Pancreas (tissue), 10 donors: ENCODE data around the gene ARHGAP20. TPM values are rescaled to one million over a fixed set of nuclear protein-coding genes. Genes with fewer than 3 reads are reported as not detected.

ENCODE experiments used
- ATAC-seq, 4 donors: fragments of 200-7000 bp; cut with Tn5 transposase; one replicate each; pipeline versions ENCODE4 v1.8.0 to v1.9.1; 2020; ENCODE audit warnings: mild to moderate bottlenecking in 4 of 4, moderate library complexity in 4 of 4
- DNase-seq, 6 donors: peaks; one replicate each; pipeline ENCODE4 v3.0.0-alpha.2; 2020
- FAIRE-seq: peaks from 2 replicates; lab custom pipeline; 2012; peaks lifted over from hg19 to GRCh38; lab: Jason Lieb, UNC
- H3K27ac ChIP-seq, 4 donors: fragments of 200-600 bp; sonication (generic); 1 replicate in 3 of 4; 2 replicates in 1 of 4; pipeline versions ENCODE4 v1.5.0 to v1.8.0; 2020
- H3K27me3 ChIP-seq, 4 donors: fragments of 200-600 bp; one replicate each; pipeline ENCODE4 v1.8.0; 2021
- H3K36me3 ChIP-seq, 3 donors: fragments of 200-600 bp; sonication (generic) in 1 of 3; one replicate each; pipeline versions ENCODE4 v1.5.0 to v1.8.0; 2020 to 2021
- H3K4me1 ChIP-seq, 3 donors: fragments of 200-600 bp; one replicate each; pipeline ENCODE4 v1.8.0; 2021
- H3K4me3 ChIP-seq, 4 donors: fragments of 200-600 bp; sonication (generic) in 2 of 4; one replicate each; pipeline versions ENCODE4 v1.5.0 to v1.8.0; 2020 to 2021
- H3K9me3 ChIP-seq, 4 donors: fragments of 200-600 bp; one replicate each; pipeline ENCODE4 v1.8.0; 2021
- WGBS, 2 donors: extraction: QIAGEN DNeasy Blood & Tissue Kit; methylation state at CpG; one replicate each; pipeline ENCODE4 v1.1.7; 2013; 5-methylcytosine and 5-hydroxymethylcytosine counted together
- intact Hi-C, 3 donors: fragments of 100-400 bp; cut with DNase I; formaldehyde crosslinking; loops; one replicate each; pipeline versions ENCODE4 v1.11.1 to v1.14.2; 2022
- polyA plus RNA-seq, 2 donors: library from polyadenylated mRNA; stranded (reverse); fragments of 200-250 nt; gene quantifications; one replicate each; pipeline ENCODE4 v1.2.3, GENCODE V29; 2013
- total RNA-seq, 6 donors: library from RNA; stranded (reverse); fragmentation: NEBNext Ultra II Directional in 4 of 6; extraction: Animal tissue kit (Norgen Biotek cat#: 25700) in 4 of 6; gene quantifications; one replicate each; pipeline versions ENCODE4 v1.2.1 to v1.2.4, GENCODE V29; 2021 to 2023
- TF ChIP-seq, protein P1 (sequence below), 4 donors: fragments of 200-600 bp; sonication (generic) in 3 of 4; IDR thresholded peaks; one replicate each; pipeline versions ENCODE4 v1.5.0 to v1.8.0; 2021; ENCODE audit warnings: antibody characterized with exemption in 4 of 4
- donor health status: healthy with polysubstance abuse.
- donor health status: DM: no; HTN: no; CAD: no; lungs with moderate emphysema.
- donor health status: DM: no; HTN: no; CAD: no.
- donor health status: control.
- donor health status: control.
- donor health status: Bipolar disorder and iron deficiency.
- donor health status: DM: yes; HTN: yes; CAD: no.
- donor health status: DM: no; HTN: no; CAD: no.
- donor health status: DM: no; HTN: no; CAD: no.
- donor health status: DM: yes; HTN: yes; CAD: no.

The ARHGAP20 gene
- total and polyA plus RNA-seq, 8 donors, result 0.05 to 0.61 (median 0.16) TPM

DNA sequence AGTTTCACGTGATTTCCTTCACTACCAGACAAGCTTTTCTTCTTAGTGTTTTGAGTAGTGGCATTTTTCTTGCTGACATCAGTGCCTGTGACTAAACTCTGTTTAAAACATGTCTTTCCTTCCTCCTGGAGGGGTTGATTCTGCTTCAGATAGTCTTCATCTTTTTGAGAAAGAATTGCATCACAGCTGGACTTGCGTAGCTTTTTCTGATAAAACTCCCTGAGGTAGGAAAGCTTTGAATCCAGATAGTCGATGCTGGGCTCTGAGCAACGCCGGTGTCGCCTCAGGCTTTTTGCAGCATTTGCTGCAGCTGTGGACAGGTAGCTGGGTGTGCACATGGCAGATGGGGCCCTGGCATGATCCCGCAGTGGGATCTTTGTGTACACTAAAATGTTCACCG lies 131.7 kb downstream of the ARHGAP20 start:
- TF ChIP-seq, protein P1, sequence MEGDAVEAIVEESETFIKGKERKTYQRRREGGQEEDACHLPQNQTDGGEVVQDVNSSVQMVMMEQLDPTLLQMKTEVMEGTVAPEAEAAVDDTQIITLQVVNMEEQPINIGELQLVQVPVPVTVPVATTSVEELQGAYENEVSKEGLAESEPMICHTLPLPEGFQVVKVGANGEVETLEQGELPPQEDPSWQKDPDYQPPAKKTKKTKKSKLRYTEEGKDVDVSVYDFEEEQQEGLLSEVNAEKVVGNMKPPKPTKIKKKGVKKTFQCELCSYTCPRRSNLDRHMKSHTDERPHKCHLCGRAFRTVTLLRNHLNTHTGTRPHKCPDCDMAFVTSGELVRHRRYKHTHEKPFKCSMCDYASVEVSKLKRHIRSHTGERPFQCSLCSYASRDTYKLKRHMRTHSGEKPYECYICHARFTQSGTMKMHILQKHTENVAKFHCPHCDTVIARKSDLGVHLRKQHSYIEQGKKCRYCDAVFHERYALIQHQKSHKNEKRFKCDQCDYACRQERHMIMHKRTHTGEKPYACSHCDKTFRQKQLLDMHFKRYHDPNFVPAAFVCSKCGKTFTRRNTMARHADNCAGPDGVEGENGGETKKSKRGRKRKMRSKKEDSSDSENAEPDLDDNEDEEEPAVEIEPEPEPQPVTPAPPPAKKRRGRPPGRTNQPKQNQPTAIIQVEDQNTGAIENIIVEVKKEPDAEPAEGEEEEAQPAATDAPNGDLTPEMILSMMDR (IDR thresholded peaks at IDR 0.05), result no peak
- FAIRE-seq, result no peak
- no peak overlapping the region for H3K4me3 ChIP-seq
- ATAC-seq, result no peak
- intact Hi-C loops, result no loop called here
- no peaks in the 10 kb centered on the region for H3K9me3 ChIP-seq
- no peak for DNase-seq
- no peaks in the 10 kb centered on the region for H3K4me1 ChIP-seq
- H3K27me3 ChIP-seq, result peaks cover 0 to 3% (median 0%) of the 10 kb centered on the region in 4 donors
- WGBS, 2 donors, result 90 to 94% methylated on average over 8 of the region's 8 CpGs
- no peaks in the 10 kb centered on the region for H3K36me3 ChIP-seq
- no peak overlapping the region for H3K27ac ChIP-seq

GRCh38 chr11:110573411-110573810 lies 138.8 kb downstream of the ARHGAP20 start:
- Histone ChIP-seq H3K4me3 (no peak overlapping the region), H3K36me3 (no peaks in the 10 kb centered on the region), H3K27ac (no peak overlapping the region), H3K4me1 (no peaks in the 10 kb centered on the region), H3K9me3 (no peaks in the 10 kb centered on the region), H3K27me3 (peaks cover 0 to 3% (median 0%) of the 10 kb centered on the region in 4 donors)
- WGBS, 2 donors, result 67 to 72% methylated on average over 5 of the region's 5 CpGs
- intact Hi-C loops, result no loop called here
- no peak for DNase-seq
- TF ChIP-seq, protein P1 (IDR thresholded peaks at IDR 0.05), result no peak
- no peak for FAIRE-seq
- no peak for ATAC-seq

- TF ChIP-seq, protein P1 (IDR thresholded peaks at IDR 0.05), result no peak
- Histone ChIP-seq H3K36me3 (no peaks in the 10 kb centered on the region), H3K4me1 (no peaks in the 10 kb centered on the region), H3K27ac (no peak overlapping the region), H3K9me3 (no peaks in the 10 kb centered on the region), H3K27me3 (peaks cover 0 to 2% (median 0%) of the 10 kb centered on the region in 4 donors), H3K4me3 (no peak overlapping the region)
- DNase-seq (no peak), FAIRE-seq (no peak), ATAC-seq (no peak)
- 41 to 47% methylated on average over 5 of the region's 5 CpGs for WGBS, 2 donors
- intact Hi-C loops, result no loop called here
These were observed 141.0 kb downstream of the ARHGAP20 start for GRCh38 chr11:110571081-110571720.

DNA sequence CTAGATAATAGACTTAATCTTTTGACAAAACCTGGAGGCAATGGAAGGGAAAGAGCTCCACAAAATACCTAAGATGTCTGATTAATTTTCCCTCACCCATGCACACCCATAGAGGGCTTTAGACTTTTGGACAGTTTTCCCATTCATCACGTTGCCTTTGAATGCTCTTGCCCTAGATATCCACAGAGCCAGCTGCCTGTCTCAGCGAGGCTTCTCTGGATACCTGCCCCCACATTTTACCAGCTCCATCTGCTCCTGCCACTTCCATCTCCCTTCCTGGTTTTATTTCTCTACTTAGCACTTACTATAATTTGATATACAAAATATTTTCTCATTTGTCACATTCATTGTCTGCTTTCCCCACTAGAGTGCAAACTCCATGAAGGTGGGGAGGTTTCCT lies 145.7 kb downstream of the ARHGAP20 start:
- WGBS, 2 donors, result 49 to 50% methylated on average over 2 of the region's 2 CpGs
- no peaks in the 10 kb centered on the region for H3K36me3 ChIP-seq
- FAIRE-seq, result no peak
- H3K4me3 ChIP-seq, result no peak overlapping the region
- H3K9me3 ChIP-seq, result no peaks in the 10 kb centered on the region
- intact Hi-C loops, result no loop called here
- no peak overlapping the region for H3K27ac ChIP-seq
- no peak for DNase-seq
- H3K4me1 ChIP-seq, result no peaks in the 10 kb centered on the region
- TF ChIP-seq, protein P1 (IDR thresholded peaks at IDR 0.05), result no peak
- no peak for ATAC-seq
- no peaks in the 10 kb centered on the region for H3K27me3 ChIP-seq
